GM19372 (cell line): Measurements from ENCODE around the gene DACH1.

Experiments
- ATAC-seq: cut with Tn5 transposase; IDR thresholded peaks from one replicate; pipeline ENCODE4 v1.9.1; 2021; ENCODE audit warnings: mild to moderate bottlenecking, low read depth, moderate library complexity; ENCODE audit not compliant: unreplicated experiment

The DACH1 gene

GRCh38 chr13:71721104-71721503 is 145.9 kb downstream of the DACH1 start:
- no peak for ATAC-seq

GRCh38 chr13:71718931-71719330 is 148.1 kb downstream of the DACH1 start:
- no peak for ATAC-seq

GRCh38 chr13:71714802-71715375 is 152.1 kb downstream of the DACH1 start:
- no peak for ATAC-seq

- ATAC-seq = no peak
Observed at GRCh38 chr13:71712988-71713653, 153.9 kb downstream of the DACH1 start.

- ATAC-seq = no peak
Observed at GRCh38 chr13:71704656-71705055, 162.3 kb downstream of the DACH1 start.

- ATAC-seq = no peak
Observed at GRCh38 chr13:71703138-71703537, 163.9 kb downstream of the DACH1 start.

GRCh38 chr13:71702253-71702652 is 164.8 kb downstream of the DACH1 start:
- no peak for ATAC-seq

GRCh38 chr13:71701741-71702140 is 165.3 kb downstream of the DACH1 start:
- no peak for ATAC-seq

GRCh38 chr13:71699342-71699741 is 167.7 kb downstream of the DACH1 start:
- ATAC-seq = no peak

- no peak for ATAC-seq
Observed at GRCh38 chr13:71695662-71696061, 171.3 kb downstream of the DACH1 start.

- ATAC-seq = no peak
Observed at GRCh38 chr13:71685072-71685471, 181.9 kb downstream of the DACH1 start.

GRCh38 chr13:71681901-71682613 is 184.9 kb downstream of the DACH1 start:
- no peak for ATAC-seq

GRCh38 chr13:71677124-71677523 is 189.9 kb downstream of the DACH1 start:
- no peak for ATAC-seq

- ATAC-seq = no peak
Observed at GRCh38 chr13:71672512-71672911, 194.5 kb downstream of the DACH1 start.

GRCh38 chr13:71663431-71663830 is 203.6 kb downstream of the DACH1 start:
- no peak for ATAC-seq

GRCh38 chr13:71661921-71662320 is 205.1 kb downstream of the DACH1 start:
- no peak for ATAC-seq

- no peak for ATAC-seq
Observed at GRCh38 chr13:71659404-71659803, 207.6 kb downstream of the DACH1 start.

GRCh38 chr13:71645467-71645866 is 221.5 kb downstream of the DACH1 start:
- no peak for ATAC-seq

GRCh38 chr13:71644579-71644978 is 222.4 kb downstream of the DACH1 start:
- no peak for ATAC-seq

- no peak for ATAC-seq
Observed at GRCh38 chr13:71643448-71643860, 223.6 kb downstream of the DACH1 start.

GRCh38 chr13:71638751-71639150 is 228.3 kb downstream of the DACH1 start:
- no peak for ATAC-seq
